Stimulated activated naive CD8-positive, alpha-beta T cell treated with anti-CD3 and anti-CD28 coated beads, Interleukin-15, Interleukin-2, amounts not matched to agents 100 ng/mL and 50 ng/mL, for 24 hours (primary cell): ENCODE data around the gene CDKN1A.

ENCODE experiments used
- H3K27ac Mint-ChIP-seq: one replicate; pipeline ENCODE4 v1.8.0; 2021; ENCODE audit warnings: mild to moderate bottlenecking, mixed read lengths
- H3K27me3 Mint-ChIP-seq: one replicate; pipeline ENCODE4 v1.8.0; 2021; ENCODE audit warnings: mixed read lengths
- H3K36me3 Mint-ChIP-seq: one replicate; pipeline ENCODE4 v1.8.0; 2021; ENCODE audit warnings: low read depth, mixed read lengths
- H3K4me1 Mint-ChIP-seq: one replicate; pipeline ENCODE4 v1.8.0; 2021; ENCODE audit warnings: low read depth, mixed read lengths
- H3K4me3 Mint-ChIP-seq: one replicate; pipeline ENCODE4 v1.8.0; 2021; ENCODE audit warnings: mild to moderate bottlenecking, mixed read lengths
- H3K9me3 Mint-ChIP-seq: one replicate; pipeline ENCODE4 v1.8.0; 2021; ENCODE audit warnings: mixed read lengths

Gene CDKN1A

DNA sequence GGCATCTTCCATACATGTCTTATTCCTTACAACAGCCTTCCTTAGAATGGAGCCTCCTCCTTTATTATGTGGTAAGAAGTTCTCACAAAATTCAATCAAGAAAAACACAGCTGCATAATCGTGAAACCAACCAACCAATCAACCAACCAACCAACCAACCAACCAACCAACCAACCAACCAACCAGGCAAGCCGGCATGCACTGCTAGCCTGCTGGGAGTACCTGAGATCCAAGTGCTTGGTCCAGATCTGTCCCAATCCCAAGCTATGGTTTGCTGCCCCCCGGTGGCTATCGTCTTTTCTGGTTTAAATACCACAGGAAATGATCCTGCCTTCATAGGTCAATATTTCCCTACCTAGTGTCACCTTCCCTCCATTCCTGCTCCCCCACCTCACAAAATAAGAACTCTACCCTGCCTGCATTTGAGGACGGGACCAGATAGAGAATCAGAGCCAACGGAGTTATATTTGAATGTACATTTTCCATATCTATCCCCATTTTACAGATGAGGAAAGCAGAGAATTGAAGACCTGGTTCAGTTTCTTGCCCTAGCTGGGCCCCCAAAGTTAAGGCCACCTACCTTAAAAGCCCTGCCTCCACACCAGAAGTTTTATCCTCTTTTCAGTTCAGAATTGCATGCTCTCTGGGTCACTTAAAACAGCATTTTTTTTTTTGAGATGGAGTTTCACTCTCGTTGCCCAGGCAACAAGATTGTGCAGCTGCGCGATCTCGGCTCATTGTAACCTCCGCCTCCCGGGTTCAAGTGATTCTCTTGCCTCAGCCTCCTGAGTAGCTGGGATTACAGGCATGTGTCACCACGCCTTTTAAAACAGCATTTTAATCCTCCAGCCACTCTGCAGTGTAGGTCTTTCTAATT, 46.2 kb downstream of the CDKN1A start:
- Mint-ChIP-seq H3K4me3 (no peak overlapping the region), H3K4me1 (peaks cover 42% of the 10 kb centered on the region)

DNA sequence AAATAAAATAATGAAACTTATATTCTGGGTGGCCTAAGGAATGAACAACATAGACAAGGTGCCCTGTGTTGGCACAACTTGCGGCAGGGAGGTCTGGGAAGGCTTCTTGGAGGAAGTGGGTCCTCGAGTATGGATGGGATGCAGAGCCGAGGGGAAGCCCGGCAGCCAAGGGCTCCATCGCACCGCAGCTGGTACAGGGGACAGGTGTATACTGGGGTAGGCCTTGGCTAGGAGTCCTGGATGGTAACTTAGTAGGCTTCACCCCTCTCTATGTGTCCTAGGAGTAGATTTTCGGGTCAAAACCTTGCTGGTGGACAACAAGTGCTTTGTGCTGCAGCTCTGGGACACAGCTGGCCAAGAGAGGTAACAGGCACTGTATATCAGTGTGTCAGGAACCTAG, 47.1 kb downstream of the CDKN1A start:
- Mint-ChIP-seq H3K9me3 (no peaks in the 10 kb centered on the region), H3K36me3 (no peaks in the 10 kb centered on the region), H3K27ac (no peak overlapping the region), H3K4me1 (peaks cover 42% of the 10 kb centered on the region), H3K4me3 (no peak overlapping the region), H3K27me3 (no peaks in the 10 kb centered on the region)

More for the DNA sequence above, 46.2 kb downstream of the CDKN1A start:
- no peaks in the 10 kb centered on the region for H3K9me3 Mint-ChIP-seq
- H3K36me3 Mint-ChIP-seq = no peaks in the 10 kb centered on the region
- H3K27me3 Mint-ChIP-seq = no peaks in the 10 kb centered on the region
- H3K27ac Mint-ChIP-seq = no peak overlapping the region

DNA sequence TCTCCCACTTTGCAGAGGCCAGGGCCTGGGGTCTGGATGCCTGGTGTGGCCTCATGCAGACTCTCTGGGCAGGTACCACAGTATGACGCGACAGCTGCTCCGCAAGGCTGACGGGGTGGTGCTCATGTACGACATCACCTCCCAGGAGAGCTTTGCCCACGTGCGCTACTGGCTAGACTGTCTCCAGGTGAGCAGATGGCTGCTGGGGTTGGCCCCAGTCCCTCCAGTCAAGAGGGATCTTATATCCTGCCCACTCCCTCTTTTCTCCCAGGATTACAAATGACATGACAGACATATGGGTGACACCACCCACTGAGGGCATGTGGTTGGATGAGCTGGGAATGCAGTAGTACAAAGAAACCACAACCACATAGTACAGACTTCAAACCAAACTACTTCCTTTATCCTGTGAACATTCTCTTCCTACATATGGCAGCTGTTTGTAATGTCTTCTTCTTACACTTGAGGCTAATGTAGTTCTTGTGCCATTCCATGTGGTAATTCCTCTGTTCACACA, 49.0 kb downstream of the CDKN1A start:
- no peaks in the 10 kb centered on the region for H3K27me3 Mint-ChIP-seq
- H3K4me3 Mint-ChIP-seq = no peak overlapping the region
- no peaks in the 10 kb centered on the region for H3K9me3 Mint-ChIP-seq
- H3K4me1 Mint-ChIP-seq = peaks cover 42% of the 10 kb centered on the region
- H3K27ac Mint-ChIP-seq = peak overlapping the region; percentile 19
- H3K36me3 Mint-ChIP-seq = no peaks in the 10 kb centered on the region

DNA sequence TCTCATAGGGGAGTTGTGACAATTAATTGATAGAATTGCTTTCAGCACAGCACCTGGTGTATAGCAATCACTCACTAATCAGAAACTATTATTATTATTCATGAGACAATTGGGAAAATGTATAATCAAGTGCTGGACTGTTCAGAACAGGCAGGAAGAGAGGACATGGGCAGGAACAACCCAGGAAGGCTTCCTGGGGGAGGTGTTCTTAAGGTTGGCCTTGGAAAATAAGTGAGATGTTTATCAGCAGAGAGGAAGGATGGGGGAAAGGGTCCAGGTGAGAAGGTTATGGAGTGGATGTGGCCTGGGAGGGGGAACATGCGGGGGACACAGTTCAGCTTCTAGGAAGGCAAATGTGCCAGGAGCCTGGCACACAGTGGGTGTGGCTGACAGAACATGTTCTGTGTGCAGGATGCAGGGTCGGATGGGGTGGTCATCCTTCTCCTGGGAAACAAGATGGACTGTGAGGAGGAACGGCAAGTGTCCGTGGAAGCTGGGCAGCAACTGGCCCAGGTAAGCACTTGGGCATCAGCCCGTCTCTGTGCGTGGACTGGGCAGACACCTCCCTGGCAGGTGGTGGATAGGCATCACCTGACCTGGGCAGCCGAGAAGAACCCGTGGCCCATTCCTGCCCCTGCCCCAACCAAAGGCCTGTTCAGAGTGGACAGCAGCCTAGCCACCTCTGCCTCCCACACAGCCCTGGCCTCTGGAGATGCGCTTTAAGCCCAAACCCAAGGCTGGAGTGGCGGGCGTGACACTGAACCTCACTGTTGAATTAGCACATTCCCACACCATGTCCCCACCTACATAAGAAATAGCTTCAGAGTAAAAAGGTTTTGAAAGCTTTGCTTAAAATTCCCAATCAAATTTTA, 50.0 kb downstream of the CDKN1A start:
- Mint-ChIP-seq H3K27me3 (no peaks in the 10 kb centered on the region), H3K9me3 (no peaks in the 10 kb centered on the region), H3K4me3 (no peak overlapping the region), H3K27ac (peak overlapping the region; percentile 45), H3K4me1 (peaks cover 45% of the 10 kb centered on the region), H3K36me3 (no peaks in the 10 kb centered on the region)

DNA sequence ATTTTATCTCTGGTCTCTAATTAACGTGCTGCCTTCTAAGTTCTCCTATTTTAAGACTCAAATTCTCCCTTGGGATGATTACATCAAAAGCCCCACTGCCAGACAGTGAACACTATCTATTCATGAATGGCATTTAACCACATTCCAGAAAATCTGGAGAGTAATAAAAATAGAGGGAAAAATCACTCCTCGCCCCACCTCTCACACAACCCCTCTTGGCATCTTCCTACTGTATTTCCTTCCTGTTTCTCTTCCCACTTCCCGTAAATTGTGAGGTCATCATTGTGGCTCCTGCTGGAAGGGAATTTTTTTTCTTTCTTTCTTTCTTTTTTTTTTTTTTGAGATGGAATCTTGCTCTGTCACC, 50.6 kb downstream of the CDKN1A start:
- Mint-ChIP-seq H3K4me1 (peaks cover 48% of the 10 kb centered on the region), H3K9me3 (no peaks in the 10 kb centered on the region), H3K4me3 (no peak overlapping the region), H3K27ac (no peak overlapping the region), H3K27me3 (no peaks in the 10 kb centered on the region), H3K36me3 (no peaks in the 10 kb centered on the region)

DNA sequence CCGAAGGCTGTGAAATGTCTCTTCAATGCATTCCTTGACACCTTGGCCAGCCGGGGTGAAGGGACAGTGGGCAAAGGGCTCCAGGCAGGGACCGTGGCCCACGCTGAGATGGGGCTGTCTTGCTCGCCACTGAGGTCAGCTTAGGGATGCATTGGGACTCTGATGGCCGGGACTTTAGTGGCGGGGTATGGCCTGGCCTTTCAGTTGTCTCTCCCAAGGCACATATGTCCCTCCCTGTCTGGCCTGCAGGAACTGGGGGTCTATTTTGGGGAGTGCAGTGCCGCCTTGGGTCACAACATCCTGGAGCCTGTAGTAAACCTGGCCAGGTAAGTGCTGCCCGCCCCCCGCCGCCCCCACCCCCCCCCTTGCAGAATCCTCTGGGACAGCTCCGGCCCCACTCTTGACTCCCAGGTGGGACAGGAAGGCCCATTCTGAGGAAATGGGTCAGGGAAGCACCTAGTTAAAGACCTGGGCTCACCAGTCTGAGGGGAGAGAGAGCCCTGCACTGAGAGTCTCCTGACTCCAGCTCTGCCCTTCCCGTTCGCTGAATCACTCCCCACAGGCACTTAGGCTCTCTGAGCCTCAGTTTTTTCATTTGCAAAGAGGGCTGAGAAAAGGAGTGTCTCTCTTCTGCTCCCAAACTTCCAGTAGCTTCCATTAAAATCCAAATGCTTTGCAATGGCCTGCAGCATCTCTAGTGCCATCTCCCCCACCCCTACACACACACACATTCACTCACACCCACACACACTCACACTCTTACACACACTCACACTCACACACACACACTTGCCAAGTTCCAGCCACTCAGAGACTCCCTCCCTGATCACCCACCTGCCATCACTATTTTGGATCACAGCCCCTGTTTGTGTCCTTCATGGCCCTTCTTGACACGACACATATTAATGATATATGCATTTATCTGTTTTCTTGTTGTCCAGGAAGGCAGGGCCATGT, 52.2 kb downstream of the CDKN1A start:
- peaks cover 5% of the 10 kb centered on the region for H3K27me3 Mint-ChIP-seq
- H3K9me3 Mint-ChIP-seq = no peaks in the 10 kb centered on the region
- H3K4me1 Mint-ChIP-seq = peaks cover 49% of the 10 kb centered on the region
- no peak overlapping the region for H3K27ac Mint-ChIP-seq
- H3K4me3 Mint-ChIP-seq = no peak overlapping the region
- H3K36me3 Mint-ChIP-seq = no peaks in the 10 kb centered on the region

DNA sequence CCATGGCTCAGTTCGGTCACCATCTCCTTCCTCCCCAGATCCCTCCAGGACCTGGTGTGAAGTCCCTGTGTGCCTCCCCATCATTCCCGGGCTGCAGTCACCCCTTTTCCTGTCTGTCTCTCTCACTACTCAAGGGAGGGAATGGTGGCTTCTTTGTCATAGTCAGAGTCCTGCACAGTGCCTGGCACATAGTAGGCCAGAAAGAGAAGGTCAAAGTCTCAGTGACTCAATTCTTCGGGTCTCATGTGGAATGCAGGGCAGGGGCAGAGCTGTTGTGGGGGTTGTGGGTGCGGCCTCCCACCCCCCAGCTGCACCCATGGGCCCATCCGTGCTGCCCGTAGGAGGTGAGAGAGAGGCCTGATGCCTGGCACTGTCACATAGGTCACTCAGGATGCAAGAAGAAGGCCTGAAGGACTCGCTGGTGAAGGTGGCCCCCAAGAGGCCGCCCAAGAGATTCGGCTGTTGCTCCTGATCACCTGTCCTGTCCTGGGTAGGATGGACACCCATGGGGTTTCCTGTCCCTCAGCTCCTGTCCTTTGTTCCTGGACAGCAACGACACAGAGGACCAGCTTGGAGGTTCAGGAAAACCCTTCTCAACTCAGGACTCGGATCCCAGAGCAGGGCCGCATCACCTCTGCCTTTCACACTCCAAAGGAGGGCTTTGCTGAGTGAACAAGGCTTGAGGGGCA, 53.3 kb downstream of the CDKN1A start:
- Mint-ChIP-seq H3K9me3 (no peaks in the 10 kb centered on the region), H3K4me1 (peaks cover 44% of the 10 kb centered on the region), H3K4me3 (no peak overlapping the region), H3K27me3 (peaks cover 5% of the 10 kb centered on the region), H3K27ac (no peak overlapping the region), H3K36me3 (no peaks in the 10 kb centered on the region)

DNA sequence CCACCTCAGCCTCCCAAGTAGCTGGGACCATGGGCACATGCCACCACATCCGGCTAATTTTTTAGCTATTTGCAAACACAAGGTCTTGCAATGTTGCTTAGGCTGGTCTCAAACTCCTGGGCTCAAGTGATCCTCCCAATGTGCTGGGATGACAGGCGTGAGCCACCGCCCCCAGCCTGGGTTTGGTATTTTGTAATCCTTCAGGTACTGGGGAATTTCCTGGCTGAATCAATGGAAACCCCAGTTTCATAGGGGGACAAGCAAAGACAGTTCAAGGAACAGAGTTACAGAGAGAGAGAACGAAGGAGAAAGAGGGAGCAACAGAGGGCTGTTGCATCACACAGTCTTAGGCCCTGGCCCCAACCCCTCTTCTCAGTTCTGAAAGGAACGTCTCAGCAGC, 54.8 kb downstream of the CDKN1A start:
- peaks cover 5% of the 10 kb centered on the region for H3K27me3 Mint-ChIP-seq

DNA sequence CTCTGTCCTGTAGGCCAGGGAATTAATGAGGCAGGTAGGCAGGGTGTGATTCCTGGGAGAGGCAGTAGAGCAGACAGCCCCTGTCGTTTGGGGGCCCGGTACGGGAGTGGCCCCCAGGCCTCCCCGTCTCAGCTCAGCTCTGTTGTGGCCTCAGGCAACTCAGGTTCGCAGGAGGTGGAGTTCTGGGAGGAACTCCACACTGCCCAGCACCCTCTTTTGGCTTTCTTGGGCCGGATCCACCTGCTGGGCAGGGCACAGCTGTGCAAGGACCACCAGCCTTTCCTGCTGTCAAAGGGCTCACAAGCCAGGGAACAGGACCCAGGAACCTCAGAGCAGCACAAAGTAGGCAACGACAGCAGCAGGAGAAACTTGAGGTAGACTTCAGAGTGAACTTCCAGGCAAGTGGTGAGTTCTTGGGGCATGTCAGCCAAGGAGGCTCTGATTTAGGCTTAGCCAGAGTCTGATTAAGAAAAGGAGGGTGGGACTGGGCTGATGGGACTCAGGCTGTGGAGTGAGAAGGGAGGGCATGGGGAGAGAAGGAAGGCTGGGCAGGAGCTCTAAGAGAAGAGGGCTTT, 56.1 kb downstream of the CDKN1A start:
- no peaks in the 10 kb centered on the region for H3K36me3 Mint-ChIP-seq
- H3K4me3 Mint-ChIP-seq = peak overlapping the region; percentile 45
- no peaks in the 10 kb centered on the region for H3K9me3 Mint-ChIP-seq
- H3K27ac Mint-ChIP-seq = peak overlapping the region; percentile 80
- H3K27me3 Mint-ChIP-seq = peaks cover 5% of the 10 kb centered on the region
- peaks cover 21% of the 10 kb centered on the region for H3K4me1 Mint-ChIP-seq

More for the DNA sequence above, 54.8 kb downstream of the CDKN1A start:
- H3K4me1 Mint-ChIP-seq = peaks cover 28% of the 10 kb centered on the region
- no peaks in the 10 kb centered on the region for H3K36me3 Mint-ChIP-seq
- H3K27ac Mint-ChIP-seq = peak overlapping the region; percentile 26
- no peaks in the 10 kb centered on the region for H3K9me3 Mint-ChIP-seq
- H3K4me3 Mint-ChIP-seq = no peak overlapping the region

DNA sequence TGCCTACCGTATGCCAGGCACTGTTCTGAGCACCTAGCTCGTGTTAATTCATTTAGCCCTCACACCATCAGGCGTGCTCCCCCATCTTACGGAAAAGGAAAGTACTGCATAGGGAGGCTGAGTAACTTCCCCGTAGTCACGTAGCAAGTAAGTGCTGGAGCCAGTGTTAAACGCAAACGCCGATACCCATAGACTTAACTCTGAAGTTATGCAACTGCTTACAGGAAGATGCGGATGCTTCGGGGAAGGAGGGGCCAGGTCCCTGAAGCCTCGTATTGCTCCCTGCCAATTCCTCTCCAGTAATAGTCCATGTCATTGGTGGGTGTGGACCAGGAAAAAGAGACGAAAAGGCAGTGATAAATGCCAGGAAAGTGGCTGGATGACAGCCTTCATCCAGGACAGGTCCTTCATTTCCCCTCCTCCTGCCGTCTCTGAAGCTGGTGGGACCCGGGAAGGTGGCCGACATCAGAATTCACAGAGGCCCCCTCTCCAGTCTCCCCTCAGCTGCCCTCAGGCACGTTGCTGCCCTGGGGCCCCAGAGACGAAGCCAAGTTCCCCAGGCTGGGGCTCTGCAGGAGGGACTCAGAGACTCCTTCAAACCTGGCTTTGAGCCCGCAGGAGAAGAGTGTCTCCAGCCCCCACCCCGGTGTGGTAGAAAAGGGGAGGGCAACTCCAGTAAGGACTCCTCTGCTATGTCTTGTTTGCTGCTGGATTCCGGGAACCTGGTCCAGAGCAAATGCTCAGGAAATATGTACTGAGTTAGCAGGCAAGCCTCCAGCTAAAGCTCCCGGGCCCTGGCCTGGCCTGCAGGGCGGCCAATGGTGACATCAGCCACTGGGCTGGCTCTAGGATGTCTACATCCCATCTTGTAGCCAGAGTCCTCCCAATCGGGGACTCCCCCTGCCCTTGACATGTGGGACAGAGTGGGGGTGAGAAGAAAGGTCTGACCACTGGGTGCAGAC, 56.9 kb downstream of the CDKN1A start:
- Mint-ChIP-seq H3K36me3 (no peaks in the 10 kb centered on the region), H3K4me1 (peaks cover 25% of the 10 kb centered on the region), H3K27ac (peak overlapping the region; percentile 80), H3K4me3 (peak overlapping the region; percentile 45), H3K27me3 (peaks cover 5% of the 10 kb centered on the region), H3K9me3 (no peaks in the 10 kb centered on the region)
